Peyer's patch (tissue), 4 donors: ENCODE data around the gene PRF1.

Source experiments
- POLR2A ChIP-seq, 2 donors: fragments of 450-650 bp; IDR thresholded peaks; one replicate each; pipeline ENCODE4 v1.5.1; 2017; ENCODE audit warnings: antibody characterized with exemption in 2 of 2, mild to moderate bottlenecking in 2 of 2, moderate library complexity in 2 of 2
- TF ChIP-seq, protein P1 (sequence below), 6 experiments: fragments of 450-650 bp in 4 of 6; fragments of 200-600 bp in 2 of 6; sonication (generic) in 1 of 6; IDR thresholded peaks; one replicate each; pipeline ENCODE4 v1.5.1; 2017 to 2019; ENCODE audit warnings: antibody characterized with exemption in 6 of 6, mild to moderate bottlenecking in 3 of 6, moderate library complexity in 1 of 6

DNA sequence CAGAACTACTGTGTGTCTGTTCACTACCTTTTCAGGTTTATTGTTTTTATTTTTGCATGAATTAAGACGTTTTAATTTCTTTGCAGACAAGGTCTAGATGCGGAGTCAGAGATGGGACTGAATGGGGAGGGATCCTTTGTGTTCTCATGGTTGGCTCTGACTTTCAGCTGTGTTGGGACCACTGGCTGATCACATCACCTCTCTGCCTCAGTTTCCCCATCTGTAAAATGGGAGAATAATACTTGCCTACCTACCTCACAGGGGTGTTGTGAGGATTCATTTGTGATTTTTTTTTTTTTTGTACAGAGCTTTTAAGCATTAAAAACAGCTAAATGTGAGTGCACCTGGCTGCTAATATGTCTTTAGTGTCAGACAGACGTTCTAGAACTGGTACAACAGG lies 34.4 kb downstream of the PRF1 start:
- TF ChIP-seq, protein P1, sequence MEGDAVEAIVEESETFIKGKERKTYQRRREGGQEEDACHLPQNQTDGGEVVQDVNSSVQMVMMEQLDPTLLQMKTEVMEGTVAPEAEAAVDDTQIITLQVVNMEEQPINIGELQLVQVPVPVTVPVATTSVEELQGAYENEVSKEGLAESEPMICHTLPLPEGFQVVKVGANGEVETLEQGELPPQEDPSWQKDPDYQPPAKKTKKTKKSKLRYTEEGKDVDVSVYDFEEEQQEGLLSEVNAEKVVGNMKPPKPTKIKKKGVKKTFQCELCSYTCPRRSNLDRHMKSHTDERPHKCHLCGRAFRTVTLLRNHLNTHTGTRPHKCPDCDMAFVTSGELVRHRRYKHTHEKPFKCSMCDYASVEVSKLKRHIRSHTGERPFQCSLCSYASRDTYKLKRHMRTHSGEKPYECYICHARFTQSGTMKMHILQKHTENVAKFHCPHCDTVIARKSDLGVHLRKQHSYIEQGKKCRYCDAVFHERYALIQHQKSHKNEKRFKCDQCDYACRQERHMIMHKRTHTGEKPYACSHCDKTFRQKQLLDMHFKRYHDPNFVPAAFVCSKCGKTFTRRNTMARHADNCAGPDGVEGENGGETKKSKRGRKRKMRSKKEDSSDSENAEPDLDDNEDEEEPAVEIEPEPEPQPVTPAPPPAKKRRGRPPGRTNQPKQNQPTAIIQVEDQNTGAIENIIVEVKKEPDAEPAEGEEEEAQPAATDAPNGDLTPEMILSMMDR (IDR thresholded peaks at IDR 0.05) = no peak
- no peak for TF ChIP-seq POLR2A (IDR thresholded peaks at IDR 0.05)
